HG03432 (cell line): Measurements from ENCODE around the gene MGRN1.

Source experiments
- ATAC-seq: cut with Tn5 transposase; IDR thresholded peaks from one replicate; pipeline ENCODE4 v1.9.1; 2021; ENCODE audit warnings: mild to moderate bottlenecking, moderate library complexity; ENCODE audit not compliant: unreplicated experiment

MGRN1 gene

GRCh38 chr16:4684058-4684715, 59.6 kb downstream of the MGRN1 start:
- no peak for ATAC-seq

- ATAC-seq, result no peak
Observed at GRCh38 chr16:4684763-4685162, 60.1 kb downstream of the MGRN1 start.

- ATAC-seq, result no peak
Observed at GRCh38 chr16:4685292-4685691, 60.7 kb downstream of the MGRN1 start.

- no peak for ATAC-seq
Observed at GRCh38 chr16:4685776-4686496, 61.3 kb downstream of the MGRN1 start.

GRCh38 chr16:4686497-4687210, 62.0 kb downstream of the MGRN1 start:
- no peak for ATAC-seq

- no peak for ATAC-seq
Observed at GRCh38 chr16:4687416-4687815, 62.8 kb downstream of the MGRN1 start.

GRCh38 chr16:4687946-4688673, 63.5 kb downstream of the MGRN1 start:
- ATAC-seq, result no peak

GRCh38 chr16:4688674-4689045, 64.0 kb downstream of the MGRN1 start:
- no peak for ATAC-seq

GRCh38 chr16:4689091-4689671, 64.6 kb downstream of the MGRN1 start:
- no peak for ATAC-seq

- ATAC-seq, result no peak
Observed at GRCh38 chr16:4689864-4690704, 65.5 kb downstream of the MGRN1 start.

- ATAC-seq, result no peak
Observed at GRCh38 chr16:4690946-4691665, 66.5 kb downstream of the MGRN1 start.

GRCh38 chr16:4691666-4692412, 67.2 kb downstream of the MGRN1 start:
- ATAC-seq, result no peak

- peak; percentile 18 for ATAC-seq
Observed at GRCh38 chr16:4692460-4693295, 68.1 kb downstream of the MGRN1 start.

- peak; percentile 94 for ATAC-seq
Observed at GRCh38 chr16:4693296-4693955, 68.8 kb downstream of the MGRN1 start, which contains the start of gene NUDT16L1. NUDT16L1 (plus strand) TSS chr16:4693562; CDS start chr16:4693727, 165 bp downstream.

- peak; percentile 9 for ATAC-seq
Observed at GRCh38 chr16:4693956-4694641, 69.5 kb downstream of the MGRN1 start.

GRCh38 chr16:4694642-4695451, 70.2 kb downstream of the MGRN1 start:
- ATAC-seq, result no peak
